Spleen (tissue), 11 donors: ENCODE data around the gene TSPYL1. TPM values are rescaled to one million over a fixed set of nuclear protein-coding genes. Genes with fewer than 3 reads are reported as not detected.

Experiments used
- DNase-seq: peaks from one replicate; pipeline ENCODE4 v3.0.0-alpha.2; 2020
- H3K27ac ChIP-seq, 8 donors: fragments of 200-600 bp; sonication (generic) in 7 of 8; 1 replicate in 4 of 8; 2 replicates in 4 of 8; pipeline versions ENCODE4 v1.5.0 to v1.8.0; 2016 to 2021; ENCODE audit warnings: inconsistent platforms in 4 of 8, mild to moderate bottlenecking in 4 of 8, moderate library complexity in 1 of 8
- H3K27me3 ChIP-seq, 7 donors: fragments of 200-600 bp; sonication (generic) in 6 of 7; replicated peaks in 1 of 7; 1 replicate in 4 of 7; 2 replicates in 3 of 7; pipeline versions ENCODE4 v1.5.0 to v1.8.0; 2016 to 2021; ENCODE audit warnings: inconsistent platforms in 3 of 7, mild to moderate bottlenecking in 1 of 7
- H3K36me3 ChIP-seq, 6 donors: fragments of 200-600 bp; sonication (generic) in 5 of 6; 1 replicate in 4 of 6; 2 replicates in 2 of 6; pipeline versions ENCODE4 v1.5.0 to v1.8.0; 2016 to 2021; ENCODE audit warnings: inconsistent platforms in 2 of 6
- H3K4me1 ChIP-seq, 6 donors: fragments of 200-600 bp; sonication (generic) in 5 of 6; 1 replicate in 3 of 6; 2 replicates in 3 of 6; pipeline versions ENCODE4 v1.5.0 to v1.8.0; 2016 to 2021; ENCODE audit warnings: inconsistent platforms in 3 of 6
- H3K4me3 ChIP-seq, 8 donors: fragments of 200-600 bp; sonication (generic) in 7 of 8; 1 replicate in 4 of 8; 2 replicates in 4 of 8; pipeline versions ENCODE4 v1.5.0 to v1.8.0; 2016 to 2021; ENCODE audit warnings: inconsistent platforms in 4 of 8, mild to moderate bottlenecking in 4 of 8, moderate library complexity in 2 of 8
- H3K9me3 ChIP-seq, 8 donors: fragments of 200-600 bp; sonication (generic) in 7 of 8; 1 replicate in 4 of 8; 2 replicates in 4 of 8; pipeline versions ENCODE4 v1.5.0 to v1.8.0; 2016 to 2021; ENCODE audit warnings: inconsistent platforms in 4 of 8
- CTCF ChIP-seq, 11 experiments: fragments of 200-600 bp in 7 of 11; fragments of 450-650 bp in 4 of 11; sonication (generic) in 4 of 11; IDR thresholded peaks in 8 of 11; conservative IDR thresholded peaks in 3 of 11; 1 replicate in 7 of 11; 2 replicates in 4 of 11; pipeline versions ENCODE4 v1.4.0 to v1.8.0; 2016 to 2021; ENCODE audit warnings: antibody characterized with exemption in 11 of 11, inconsistent platforms in 4 of 11, mild to moderate bottlenecking in 1 of 11
- POLR2A ChIP-seq, 3 donors: fragments of 450-650 bp; IDR thresholded peaks; one replicate each; pipeline ENCODE4 v1.5.1; 2017; ENCODE audit warnings: antibody characterized with exemption in 3 of 3, mild to moderate bottlenecking in 1 of 3
- POLR2AphosphoS5 ChIP-seq, 3 donors: sonication (generic); formaldehyde crosslinking; IDR thresholded peaks; one replicate each; pipeline ENCODE4 v1.5.1; 2017; ENCODE audit warnings: antibody characterized with exemption in 3 of 3
- WGBS, 5 donors: extraction: QIAGEN DNeasy Blood & Tissue Kit in 3 of 5; methylation state at CpG; one replicate each; pipeline versions ENCODE4 v1.1.5 to v1.1.7; 2013 to 2018; 5-methylcytosine and 5-hydroxymethylcytosine counted together
- intact Hi-C: fragments of 100-400 bp; cut with DNase I; formaldehyde crosslinking; loops from one replicate; pipeline ENCODE4 v1.15.0; 2023; ENCODE audit warnings: low total_unique reads
- polyA plus RNA-seq, 3 donors: library from polyadenylated mRNA; stranded (reverse); fragments of 200-250 nt; gene quantifications; one replicate each; pipeline ENCODE4 v1.2.1, GENCODE V29; 2013
- total RNA-seq, 7 donors: library from RNA; depleted of rRNA in 3 of 7; stranded (reverse); fragments of >200 nt in 3 of 7; fragmentation: NEBNext Ultra II Directional in 4 of 7; extraction: Animal tissue kit (Norgen Biotek cat#: 25700) in 4 of 7; gene quantifications; one replicate each; pipeline versions ENCODE4 v1.1.0 to v1.2.1, GENCODE V29; 2016 to 2021
- donor health status: healthy with polysubstance abuse.
- donor health status: DM: no; HTN: no; CAD: no; lungs with moderate emphysema.
- donor health status: DM: no; HTN: no; CAD: no.
- donor health status: Bipolar disorder and iron deficiency.
- donor health status: healthy.
- donor health status: DM: no; HTN: no; CAD: no.
- donor health status: DM: yes; HTN: yes; CAD: no.

The TSPYL1 gene
- total and polyA plus RNA-seq, 10 donors, result 28.7 to 97.7 (median 66.5) TPM

DNA sequence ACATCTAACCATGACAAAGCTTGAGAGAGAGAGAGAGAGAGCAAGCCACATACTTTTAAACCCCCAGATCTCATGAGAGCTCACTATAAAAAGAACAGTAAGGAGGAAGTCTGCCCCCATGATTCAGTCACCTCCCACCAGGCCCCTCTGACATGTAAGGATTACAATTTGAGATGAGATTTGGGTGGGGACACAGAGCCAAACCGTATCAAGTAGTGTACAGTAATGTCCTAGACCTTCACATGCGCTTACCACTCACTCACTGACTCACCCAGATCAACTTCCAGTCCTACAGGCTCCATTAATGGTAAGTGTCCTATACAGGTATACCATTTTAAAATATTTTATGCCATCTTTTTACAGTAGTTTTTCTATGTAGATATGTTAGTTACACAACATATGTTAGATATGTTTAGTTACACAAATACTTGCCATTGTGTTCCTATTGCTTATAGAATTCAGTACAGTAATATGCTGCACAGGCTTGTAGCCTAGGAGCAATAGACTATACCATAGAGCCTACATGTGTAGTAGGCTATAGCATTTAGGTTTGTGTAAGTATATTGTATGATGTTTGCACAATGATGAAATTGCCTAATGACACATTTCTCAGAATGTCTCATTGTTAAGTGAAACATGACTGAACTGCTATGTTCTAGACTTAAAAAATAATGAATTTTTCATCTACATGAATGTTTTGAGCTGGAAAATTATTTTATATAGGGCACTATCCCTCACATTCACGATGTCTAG is 11.7 kb downstream of the TSPYL1 start:
- H3K4me3 ChIP-seq, result no peak overlapping the region
- intact Hi-C loops, result no loop called here
- no peaks in the 10 kb centered on the region for H3K27me3 ChIP-seq
- TF ChIP-seq CTCF (IDR thresholded peaks at IDR 0.05 in 8 of 11, conservative IDR thresholded peaks at IDR 0.05 in 3 of 11), result no peak
- no peak for TF ChIP-seq POLR2AphosphoS5 (IDR thresholded peaks at IDR 0.05)
- TF ChIP-seq POLR2A (IDR thresholded peaks at IDR 0.05), result no peak
- WGBS, 5 donors, result 50 to 58% (median 53%) methylated on average over 3 of the region's 3 CpGs
- no peak for DNase-seq
- peaks cover 0 to 12% (median 9%) of the 10 kb centered on the region in 8 donors for H3K9me3 ChIP-seq
- peaks cover 0 to 39% (median 9%) of the 10 kb centered on the region in 6 donors for H3K4me1 ChIP-seq
- no peak overlapping the region for H3K27ac ChIP-seq
- H3K36me3 ChIP-seq, result peaks cover 0 to 52% (median 3%) of the 10 kb centered on the region in 6 donors

- Histone ChIP-seq H3K27me3 (no peaks in the 10 kb centered on the region), H3K4me3 (no peak overlapping the region), H3K36me3 (peaks cover 0 to 40% (median 0%) of the 10 kb centered on the region in 6 donors), H3K27ac (no peak overlapping the region), H3K4me1 (peaks cover 0 to 27% (median 9%) of the 10 kb centered on the region in 6 donors), H3K9me3 (peaks cover 0 to 21% (median 14%) of the 10 kb centered on the region in 8 donors)
- TF ChIP-seq CTCF (IDR thresholded peaks at IDR 0.05 in 8 of 11, conservative IDR thresholded peaks at IDR 0.05 in 3 of 11) (no peak), POLR2A (IDR thresholded peaks at IDR 0.05) (no peak), POLR2AphosphoS5 (IDR thresholded peaks at IDR 0.05) (no peak)
- intact Hi-C loops, result no loop called here
- DNase-seq, result no peak
Measured at GRCh38 chr6:116266803-116267202, 12.9 kb downstream of the TSPYL1 start.

DNA sequence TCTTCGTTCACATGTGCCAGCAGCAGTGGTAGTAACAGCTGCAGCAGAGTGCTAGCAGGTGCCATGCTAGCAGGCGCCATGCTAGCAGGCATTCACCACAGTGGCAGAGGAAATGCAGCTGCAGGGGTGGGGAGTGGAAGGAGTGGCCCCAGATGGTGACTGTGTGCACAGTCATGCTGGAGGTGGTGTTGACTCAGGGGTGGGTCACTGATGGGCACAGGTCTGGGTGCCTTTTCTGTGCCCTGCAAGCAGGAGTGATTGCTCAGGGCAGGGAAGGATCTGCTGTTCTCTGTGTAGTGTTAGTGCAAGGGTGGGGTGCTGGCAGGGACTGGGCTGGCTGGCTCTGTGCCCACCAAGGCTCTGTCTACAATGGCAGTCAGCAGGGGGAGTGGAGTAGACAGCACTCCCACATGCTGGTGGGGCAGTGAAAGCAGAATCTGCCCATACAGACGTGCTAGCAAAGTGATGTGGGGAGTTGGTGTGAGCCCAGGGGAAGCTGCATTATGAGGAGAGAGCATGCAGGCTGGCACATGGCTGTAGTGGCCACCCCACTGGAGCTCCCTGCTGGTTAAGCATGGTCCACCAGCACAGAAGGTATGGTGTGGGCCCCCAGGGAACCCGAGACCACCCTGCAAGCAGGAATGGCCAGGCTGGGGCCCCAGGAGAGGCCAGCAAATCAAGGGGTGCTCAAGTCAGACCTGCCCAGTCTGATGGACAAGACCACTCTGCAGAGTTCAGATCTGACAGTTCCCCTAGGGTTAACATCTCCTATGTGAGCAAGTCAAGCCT is 14.5 kb downstream of the TSPYL1 start:
- no peak overlapping the region for H3K4me3 ChIP-seq
- TF ChIP-seq POLR2A (IDR thresholded peaks at IDR 0.05) (no peak), POLR2AphosphoS5 (IDR thresholded peaks at IDR 0.05) (no peak), CTCF (IDR thresholded peaks at IDR 0.05 in 8 of 11, conservative IDR thresholded peaks at IDR 0.05 in 3 of 11) (no peak)
- WGBS, 5 donors, result 85 to 88% (median 85%) methylated on average over 4 of the region's 4 CpGs
- no peaks in the 10 kb centered on the region for H3K27me3 ChIP-seq
- intact Hi-C loops, result no loop called here
- DNase-seq, result peak; percentile 59
- no peak overlapping the region for H3K27ac ChIP-seq
- H3K36me3 ChIP-seq, result peaks cover 0 to 29% (median 0%) of the 10 kb centered on the region in 6 donors
- peaks cover 0 to 18% (median 9%) of the 10 kb centered on the region in 6 donors for H3K4me1 ChIP-seq
- H3K9me3 ChIP-seq, result peaks cover 0 to 21% (median 14%) of the 10 kb centered on the region in 8 donors

DNA sequence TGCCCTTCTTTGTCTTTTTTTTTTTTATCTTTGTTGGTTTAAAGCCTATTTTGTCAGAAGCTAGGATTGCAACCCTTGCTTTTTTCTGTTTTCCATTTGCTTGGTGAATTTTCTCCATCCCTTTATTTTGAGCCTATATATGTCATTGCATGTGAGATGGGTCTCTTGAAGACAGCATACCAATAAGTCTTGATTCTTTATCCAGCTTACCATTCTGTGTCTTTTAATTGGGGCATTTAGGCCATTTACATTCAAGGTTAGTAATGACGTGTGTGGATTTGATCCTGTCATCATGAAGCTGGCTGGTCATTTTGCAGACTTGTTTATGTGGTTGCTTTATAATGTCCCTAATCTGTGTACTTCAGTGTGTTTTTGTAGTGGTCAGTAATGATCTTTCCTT is 16.4 kb downstream of the TSPYL1 start:
- no peak for TF ChIP-seq CTCF (IDR thresholded peaks at IDR 0.05 in 8 of 11, conservative IDR thresholded peaks at IDR 0.05 in 3 of 11)
- TF ChIP-seq POLR2AphosphoS5 (IDR thresholded peaks at IDR 0.05), result no peak
- TF ChIP-seq POLR2A (IDR thresholded peaks at IDR 0.05), result no peak
- Histone ChIP-seq H3K27ac (no peak overlapping the region), H3K4me3 (no peak overlapping the region), H3K36me3 (peaks cover 0 to 36% (median 0%) of the 10 kb centered on the region in 6 donors), H3K27me3 (no peaks in the 10 kb centered on the region), H3K4me1 (peaks cover 0 to 6% (median 2%) of the 10 kb centered on the region in 6 donors), H3K9me3 (peaks cover 0 to 21% (median 14%) of the 10 kb centered on the region in 8 donors)
- intact Hi-C loops, result no loop called here
- DNase-seq, result no peak
- WGBS, 5 donors, result 96 to 100% (median 98%) methylated on average over 1 of the region's 1 CpG
